OCI-LY7 (cell line): ENCODE measurements around the gene ZFAND5. TPM values are rescaled to one million over a fixed set of nuclear protein-coding genes. Genes with fewer than 3 reads are reported as not detected.

Experiments used
- Bru-seq: library from RNA; stranded (reverse); fragments of 400-500 nt; gene quantifications from one replicate; lab custom pipeline; 2021; lab: Mats Ljungman, UMichigan
- BruChase-seq, 2 experiments: library from RNA; stranded (reverse); fragments of 400-500 nt; gene quantifications; one replicate each; lab custom pipeline; 2021; lab: Mats Ljungman, UMichigan
- BruUV-seq: library from RNA; stranded (reverse); fragments of 400-500 nt; replicated peaks from 2 replicates; lab custom pipeline; 2021; lab: Mats Ljungman, UMichigan
- CTCF ChIA-PET: fragments of 300-600 bp; sonication (Branson Sonifier 250); formaldehyde crosslinking; loops from one replicate; lab custom pipeline; 2022; ENCODE audit warnings: antibody characterized with exemption; ENCODE audit not compliant: unreplicated experiment; lab: Charles Lee
- POLR2A ChIA-PET: fragments of 300-600 bp; sonication (Branson Sonifier 250); formaldehyde crosslinking; loops from one replicate; lab custom pipeline; 2022; ENCODE audit warnings: antibody characterized with exemption; lab: Charles Lee
- DNase-seq: peaks from one replicate; pipeline ENCODE4 v3.0.0-alpha.2; 2015; ENCODE audit warnings: low spot score
- H2AFZ ChIP-seq: fragments of 200-600 bp; sonication (generic), shearing (Covaris generic); 2 replicates; pipeline ENCODE4 v1.6.1; 2014; ENCODE audit warnings: mild to moderate bottlenecking, antibody characterized with exemption, low read length, moderate library complexity
- H3K27ac ChIP-seq: fragments of 200-600 bp; sonication (generic); 2 replicates; pipeline ENCODE4 v1.5.1; 2014; ENCODE audit warnings: mixed run types, low read depth, mild to moderate bottlenecking, moderate library complexity, low read length, inconsistent platforms; ENCODE audit not compliant: poor library complexity, severe bottlenecking
- H3K36me3 ChIP-seq: fragments of 200-600 bp; sonication (generic); 2 replicates; pipeline ENCODE4 v1.6.1; 2014; ENCODE audit warnings: mild to moderate bottlenecking, antibody characterized with exemption, low read length, moderate library complexity, mixed read lengths; ENCODE audit not compliant: insufficient read depth
- H3K4me1 ChIP-seq: fragments of 200-600 bp; sonication (generic); 2 replicates; pipeline ENCODE4 v1.5.1; 2014; ENCODE audit warnings: mild to moderate bottlenecking, low read length; ENCODE audit not compliant: insufficient read depth, poor library complexity, severe bottlenecking
- H3K4me2 ChIP-seq: fragments of 200-600 bp; sonication (generic); 2 replicates; pipeline ENCODE4 v1.6.1; 2014; ENCODE audit warnings: mild to moderate bottlenecking, low read length
- H3K4me3 ChIP-seq: fragments of 200-600 bp; sonication (generic); 2 replicates; pipeline ENCODE4 v1.5.1; 2014; ENCODE audit warnings: mild to moderate bottlenecking, low read depth, low read length; ENCODE audit not compliant: poor library complexity, severe bottlenecking
- H3K79me2 ChIP-seq: fragments of 200-600 bp; sonication (generic); 2 replicates; pipeline ENCODE4 v1.6.1; 2016; ENCODE audit warnings: low read depth, mild to moderate bottlenecking, low read length, moderate library complexity, mixed read lengths; ENCODE audit not compliant: insufficient read depth
- H3K9me2 ChIP-seq: fragments of 200-600 bp; sonication (generic); 2 replicates; pipeline ENCODE4 v1.6.1; 2016; ENCODE audit warnings: mild to moderate bottlenecking, low read length, mixed read lengths; ENCODE audit not compliant: insufficient read depth
- H3K9me3 ChIP-seq: fragments of 200-600 bp; sonication (generic); 2 replicates; pipeline ENCODE4 v1.6.1; 2014; ENCODE audit warnings: mild to moderate bottlenecking, mixed run types, low read length, mixed read lengths
- H4K20me1 ChIP-seq: fragments of 200-600 bp; sonication (generic); 2 replicates; pipeline ENCODE4 v1.6.1; 2014; ENCODE audit warnings: mild to moderate bottlenecking, antibody characterized with exemption, low read length, moderate library complexity, mixed read lengths; ENCODE audit not compliant: insufficient read depth
- CTCF ChIP-seq: fragments of 200-600 bp; sonication (generic); conservative IDR thresholded peaks from 2 replicates; pipeline ENCODE4 v1.5.1; 2014; ENCODE audit warnings: mild to moderate bottlenecking, antibody characterized with exemption, low read length, moderate library complexity, mixed read lengths
- EZH2phosphoT487 ChIP-seq: fragments of 200-600 bp; sonication (generic); IDR thresholded peaks from 2 replicates; pipeline ENCODE4 v1.6.1; 2018; ENCODE audit warnings: low read depth, borderline replicate concordance, mild to moderate bottlenecking, mixed run types, antibody characterized with exemption, low read length, moderate library complexity, mixed read lengths
- intact Hi-C: fragments of 100-400 bp; cut with micrococcal nuclease; formaldehyde crosslinking; loops from one replicate; pipeline ENCODE4 v1.10.0; 2022; ENCODE audit not compliant: unreplicated experiment
- long read RNA-seq: library from polyadenylated mRNA; stranded (forward); transcript quantifications from one replicate; pipeline ENCODE4 v2.0.0, GENCODE V29; 2022
- total RNA-seq, 2 experiments: library from RNA; depleted of rRNA in 1 of 2; stranded (reverse); fragments of >200 nt in 1 of 2; shearing (Covaris generic) in 1 of 2; gene quantifications; 2 replicates each; pipeline ENCODE4 v1.2.3, GENCODE V29; 2014 to 2022

ZFAND5 gene
- total RNA-seq (2014; rRNA removed; shearing (Covaris generic)) (30.9 and 60.5 TPM in 2 replicates), total RNA-seq (2022) (54.3 and 57.7 TPM in 2 replicates), Bru-seq, nascent RNA (percentile 96 among the genes with signal in this experiment), BruChase-seq, experiment 1, labeled RNA remaining after a 6-hour chase (percentile 67 among the genes with signal in this experiment), BruChase-seq, experiment 2, labeled RNA remaining after a 2-hour chase (percentile 93 among the genes with signal in this experiment)
- long read RNA-seq, full-length matches to known transcripts, result 43 of 48 reads
- long read RNA-seq, partial matches to known transcripts, result 1 of 48 reads
- long read RNA-seq, other reads (novel, unspliced or antisense), result 4 of 48 reads

- BruUV-seq, result no TSS peak
- Histone ChIP-seq H3K79me2 (peaks cover 48% of the 10 kb centered on the region), H3K36me3 (peaks cover 37% of the 10 kb centered on the region), H4K20me1 (peaks cover 40% of the 10 kb centered on the region), H3K4me3 (peak within 1 kb of the TSS; percentile 90), H3K4me2 (peak within 1 kb of the TSS; percentile 82), H2AFZ (peak within 1 kb of the TSS; percentile 98), H3K9me3 (no peaks in the 10 kb centered on the region), H3K27ac (peak within 1 kb of the TSS; percentile 67), H3K4me1 (peaks cover 25% of the 10 kb centered on the region), H3K9me2 (no peaks in the 10 kb centered on the region)
- intact Hi-C loops, result loop anchor here (10.0 kb wide), 1 partner anchor 460 kb away; no protein-coding TSS in a partner anchor
- peak; percentile 94 for DNase-seq
- ChIA-PET CTCF (interaction anchor here (0.5 kb wide), 1 partner anchor 153 kb away, joined by 6 read pairs; no protein-coding TSS in a partner anchor), POLR2A (interaction anchor here (1.1 kb wide), 1 partner anchor 8 kb away, joined by 4 read pairs; no protein-coding TSS in a partner anchor)
- TF ChIP-seq CTCF (no peak), EZH2phosphoT487 (no peak)
These were observed at the start of gene ZFAND5 for GRCh38 chr9:72364679-72365524. TSS of gene ZFAND5 (minus strand) at chr9:72365208. CDS start at chr9:72360778, 4,430 bp downstream.

GRCh38 chr9:72412483-72413040, 47.6 kb upstream of the ZFAND5 start:
- Histone ChIP-seq H3K9me3 (no peaks in the 10 kb centered on the region), H3K9me2 (no peaks in the 10 kb centered on the region), H3K4me3 (no peak overlapping the region), H3K79me2 (no peaks in the 10 kb centered on the region), H3K36me3 (no peaks in the 10 kb centered on the region), H3K27ac (no peak overlapping the region), H3K4me1 (no peaks in the 10 kb centered on the region), H3K4me2 (no peak overlapping the region), H4K20me1 (no peaks in the 10 kb centered on the region), H2AFZ (no peak overlapping the region)
- intact Hi-C loops, result no loop called here
- TF ChIP-seq CTCF (no peak), EZH2phosphoT487 (no peak)
- no peak for DNase-seq
- ChIA-PET CTCF (no interaction called here), POLR2A (no interaction called here)
- BruUV-seq, result no TSS peak
